DND-41 (cell line): ENCODE results near the gene RNF157.

Experiments used
- ATAC-seq: fragments of 200-7000 bp; cut with Tn5 transposase; 3 replicates; pipeline ENCODE4 v1.9.1; 2021; ENCODE audit warnings: low read depth; ENCODE audit not compliant: insufficient read depth
- DNase-seq: peaks from one replicate; pipeline ENCODE4 v3.0.0-alpha.2; 2020
- H2AFZ ChIP-seq: 2 replicates; pipeline ENCODE4 v1.6.0; 2012; ENCODE audit warnings: low read depth, low read length
- H3K27ac ChIP-seq: 2 replicates; pipeline ENCODE4 v1.5.1; 2012; ENCODE audit warnings: low read length, inconsistent platforms
- H3K27me3 ChIP-seq: fragments of 200-600 bp; sonication (generic); 2 replicates; pipeline ENCODE4 v1.6.0; 2012; ENCODE audit warnings: low read length, mild to moderate bottlenecking, inconsistent platforms; ENCODE audit not compliant: insufficient read depth, poor library complexity
- H3K36me3 ChIP-seq: 2 replicates; pipeline ENCODE4 v1.5.1; 2012; ENCODE audit warnings: low read length, inconsistent platforms; ENCODE audit not compliant: insufficient read depth
- H3K4me1 ChIP-seq: 2 replicates; pipeline ENCODE4 v1.5.1; 2012; ENCODE audit warnings: mild to moderate bottlenecking, low read length; ENCODE audit not compliant: insufficient read depth
- H3K4me2 ChIP-seq: 2 replicates; pipeline ENCODE4 v1.6.0; 2012; ENCODE audit warnings: mild to moderate bottlenecking, moderate library complexity, low read length, inconsistent platforms; ENCODE audit not compliant: insufficient read depth
- H3K4me3 ChIP-seq, 2 experiments: fragments of 200-600 bp in 1 of 2; shearing (Covaris generic) in 1 of 2; 2 replicates each; pipeline ENCODE4 v1.5.1; 2012 to 2016; ENCODE audit warnings: inconsistent platforms in 2 of 2, low read length in 2 of 2, mild to moderate bottlenecking in 2 of 2, low read depth in 1 of 2, moderate library complexity in 1 of 2
- H3K79me2 ChIP-seq: 2 replicates; pipeline ENCODE4 v1.6.0; 2012; ENCODE audit warnings: low read length, inconsistent platforms; ENCODE audit not compliant: insufficient read depth
- H3K9ac ChIP-seq: 2 replicates; pipeline ENCODE4 v1.6.0; 2012; ENCODE audit warnings: low read depth, mild to moderate bottlenecking, inconsistent platforms, low read length, moderate library complexity
- H3K9me3 ChIP-seq: 2 replicates; pipeline ENCODE4 v1.5.1; 2012; ENCODE audit warnings: low read length, moderate library complexity, mild to moderate bottlenecking, inconsistent platforms; ENCODE audit not compliant: insufficient read depth, severe bottlenecking
- H4K20me1 ChIP-seq: 2 replicates; pipeline ENCODE4 v1.6.0; 2012; ENCODE audit warnings: low read length; ENCODE audit not compliant: insufficient read depth
- CTCF ChIP-seq: IDR thresholded peaks from 2 replicates; pipeline ENCODE4 v1.5.1; 2012; ENCODE audit warnings: borderline replicate concordance, low read length, moderate library complexity, mild to moderate bottlenecking; ENCODE audit not compliant: poor library complexity, severe bottlenecking; ENCODE audit errors: extremely low read depth
- EZH2 ChIP-seq: IDR thresholded peaks from 3 replicates; pipeline ENCODE4 v1.6.1; 2012; ENCODE audit warnings: borderline replicate concordance, low read depth, mild to moderate bottlenecking, moderate library complexity, low read length, inconsistent platforms; ENCODE audit not compliant: severe bottlenecking

Gene RNF157

GRCh38 chr17:76274112-76274956, 34.0 kb upstream of the RNF157 start:
- Histone ChIP-seq H3K4me2 (no peak overlapping the region), H3K4me3 (no peak overlapping the region), H3K36me3 (peaks cover 22% of the 10 kb centered on the region), H2AFZ (no peak overlapping the region), H4K20me1 (peaks cover 21% of the 10 kb centered on the region), H3K27me3 (no peaks in the 10 kb centered on the region), H3K9me3 (no peaks in the 10 kb centered on the region), H3K4me1 (peaks cover 14% of the 10 kb centered on the region), H3K79me2 (peaks cover 13% of the 10 kb centered on the region), H3K27ac (0 out of 2 replicates have a peak overlapping the region, but pooled peaks have one; percentile 27), H3K9ac (no peak overlapping the region)
- DNase-seq (no peak), ATAC-seq (no peak)
- TF ChIP-seq EZH2 = no peak
- TF ChIP-seq CTCF = no peak

GRCh38 chr17:76273445-76274111, 33.3 kb upstream of the RNF157 start:
- H3K9ac ChIP-seq = no peak overlapping the region
- no peak overlapping the region for H3K4me2 ChIP-seq
- H4K20me1 ChIP-seq = peaks cover 29% of the 10 kb centered on the region
- peaks cover 21% of the 10 kb centered on the region for H3K4me1 ChIP-seq
- no peak for TF ChIP-seq CTCF
- TF ChIP-seq EZH2 = no peak
- no peak for ATAC-seq
- no peaks in the 10 kb centered on the region for H3K27me3 ChIP-seq
- H3K79me2 ChIP-seq = peaks cover 20% of the 10 kb centered on the region
- no peak overlapping the region for H2AFZ ChIP-seq
- H3K4me3 ChIP-seq = no peak overlapping the region
- H3K36me3 ChIP-seq = peaks cover 29% of the 10 kb centered on the region
- DNase-seq = no peak
- no peaks in the 10 kb centered on the region for H3K9me3 ChIP-seq
- H3K27ac ChIP-seq = no peak overlapping the region

- peak; percentile 15 for ATAC-seq
- no peak for DNase-seq
- no peak overlapping the region for H2AFZ ChIP-seq
- H3K27me3 ChIP-seq = no peaks in the 10 kb centered on the region
- TF ChIP-seq CTCF = no peak
- TF ChIP-seq EZH2 = no peak
- peaks cover 29% of the 10 kb centered on the region for H3K4me1 ChIP-seq
- H3K9me3 ChIP-seq = no peaks in the 10 kb centered on the region
- no peak overlapping the region for H3K4me3 ChIP-seq
- no peak overlapping the region for H3K4me2 ChIP-seq
- peaks cover 37% of the 10 kb centered on the region for H3K36me3 ChIP-seq
- peaks cover 37% of the 10 kb centered on the region for H4K20me1 ChIP-seq
- H3K27ac ChIP-seq = peak overlapping the region; percentile 29; the same call in 1 of the 2 replicates
- peaks cover 28% of the 10 kb centered on the region for H3K79me2 ChIP-seq
- no peak overlapping the region for H3K9ac ChIP-seq
Measured at GRCh38 chr17:76272541-76273444, 32.5 kb upstream of the RNF157 start.
